Liver (tissue), 9 donors: Measurements from ENCODE around the gene FREM2. TPM values are rescaled to one million over a fixed set of nuclear protein-coding genes. Genes with fewer than 3 reads are reported as not detected.

ENCODE experiments used
- DNase-seq: peaks from one replicate; pipeline ENCODE4 v3.0.0-alpha.2; 2017; ENCODE audit warnings: low spot score
- H3K27ac ChIP-seq, 2 donors: one replicate each; pipeline ENCODE4 v1.7.0; 2013; ENCODE audit warnings: inconsistent platforms in 2 of 2, low read length in 2 of 2, control low read depth in 1 of 2, low read depth in 1 of 2, mild to moderate bottlenecking in 1 of 2
- H3K27me3 ChIP-seq, 4 donors: one replicate each; pipeline versions ENCODE4 v1.6.1 to v1.7.0; 2013; ENCODE audit warnings: low read length in 3 of 4, inconsistent platforms in 1 of 4, mild to moderate bottlenecking in 1 of 4, moderate library complexity in 1 of 4; ENCODE audit not compliant: control insufficient read depth in 4 of 4, insufficient read depth in 4 of 4
- H3K36me3 ChIP-seq, 4 donors: one replicate each; pipeline versions ENCODE4 v1.6.1 to v1.7.0; 2013; ENCODE audit warnings: low read length in 3 of 4, mild to moderate bottlenecking in 3 of 4, low read depth in 1 of 4, moderate library complexity in 1 of 4; ENCODE audit not compliant: control insufficient read depth in 4 of 4, insufficient read depth in 3 of 4
- H3K4me1 ChIP-seq, 4 donors: one replicate each; pipeline versions ENCODE4 v1.6.1 to v1.7.0; 2013; ENCODE audit warnings: low read length in 3 of 4, mild to moderate bottlenecking in 3 of 4, moderate library complexity in 1 of 4; ENCODE audit not compliant: control insufficient read depth in 4 of 4, insufficient read depth in 4 of 4
- H3K4me3 ChIP-seq, 3 donors: one replicate each; pipeline versions ENCODE4 v1.6.1 to v1.7.0; 2013; ENCODE audit warnings: low read length in 3 of 3, control low read depth in 1 of 3, low read depth in 1 of 3, mild to moderate bottlenecking in 1 of 3
- H3K9ac ChIP-seq, 2 donors: one replicate each; pipeline ENCODE4 v1.7.0; 2013; ENCODE audit warnings: low read length in 2 of 2, mild to moderate bottlenecking in 2 of 2, moderate library complexity in 2 of 2, control low read depth in 1 of 2, low read depth in 1 of 2
- H3K9me3 ChIP-seq, 4 donors: one replicate each; pipeline versions ENCODE4 v1.6.1 to v1.7.0; 2013; ENCODE audit warnings: low read length in 3 of 4; ENCODE audit not compliant: control insufficient read depth in 4 of 4
- CTCF ChIP-seq: fragments of 150-350 bp; IDR thresholded peaks from 2 replicates; pipeline ENCODE4 v1.5.1; 2017; ENCODE audit warnings: improper control_type of control experiment, low read depth, low read length; ENCODE audit not compliant: missing input control
- EGR1 ChIP-seq, 2 donors: IDR thresholded peaks; 2 replicates each; pipeline ENCODE4 v1.6.1; 2016 to 2018; ENCODE audit warnings: antibody characterized with exemption in 2 of 2, low read depth in 2 of 2
- FOXA1 ChIP-seq: IDR thresholded peaks from 2 replicates; pipeline ENCODE4 v1.6.1; 2016; ENCODE audit warnings: antibody characterized with exemption
- FOXA2 ChIP-seq: IDR thresholded peaks from 2 replicates; pipeline ENCODE4 v1.6.1; 2016; ENCODE audit warnings: antibody characterized with exemption
- GABPA ChIP-seq, 2 donors: IDR thresholded peaks in 1 of 2; conservative IDR thresholded peaks in 1 of 2; 2 replicates each; pipeline ENCODE4 v1.6.1; 2016; ENCODE audit warnings: antibody characterized with exemption in 2 of 2, mild to moderate bottlenecking in 1 of 2, moderate library complexity in 1 of 2
- HNF4A ChIP-seq, 2 donors: conservative IDR thresholded peaks; 2 replicates each; pipeline ENCODE4 v1.6.1; 2016; ENCODE audit warnings: antibody characterized with exemption in 2 of 2, mild to moderate bottlenecking in 2 of 2
- HNF4G ChIP-seq: IDR thresholded peaks from 2 replicates; pipeline ENCODE4 v1.6.1; 2016; ENCODE audit warnings: antibody characterized with exemption
- JUND ChIP-seq, 2 donors: IDR thresholded peaks; 2 replicates each; pipeline ENCODE4 v1.6.1; 2016; ENCODE audit warnings: antibody characterized with exemption in 2 of 2
- NR2F2 ChIP-seq: IDR thresholded peaks from 2 replicates; pipeline ENCODE4 v1.6.1; 2016; ENCODE audit warnings: antibody characterized with exemption
- RAD21 ChIP-seq, 2 donors: IDR thresholded peaks; 2 replicates each; pipeline ENCODE4 v1.6.1; 2016; ENCODE audit warnings: antibody characterized with exemption in 2 of 2, mild to moderate bottlenecking in 2 of 2
- REST ChIP-seq: IDR thresholded peaks from 2 replicates; pipeline ENCODE4 v1.6.1; 2016; ENCODE audit warnings: antibody characterized with exemption, mild to moderate bottlenecking
- RXRA ChIP-seq, 2 donors: IDR thresholded peaks; 2 replicates each; pipeline ENCODE4 v1.6.1; 2017 to 2018; ENCODE audit warnings: antibody characterized with exemption in 2 of 2, mild to moderate bottlenecking in 1 of 2
- SP1 ChIP-seq: IDR thresholded peaks from 2 replicates; pipeline ENCODE4 v1.6.1; 2018; ENCODE audit warnings: antibody characterized with exemption, mild to moderate bottlenecking
- TAF1 ChIP-seq: conservative IDR thresholded peaks from 2 replicates; pipeline ENCODE4 v1.6.1; 2016; ENCODE audit warnings: antibody characterized with exemption, mild to moderate bottlenecking
- YY1 ChIP-seq: IDR thresholded peaks from 2 replicates; pipeline ENCODE4 v1.6.1; 2016; ENCODE audit warnings: antibody characterized with exemption, mild to moderate bottlenecking
- WGBS: extraction: QIAGEN DNeasy Blood & Tissue Kit; methylation state at CpG from one replicate; pipeline ENCODE4 v1.1.7; 2013; 5-methylcytosine and 5-hydroxymethylcytosine counted together
- polyA plus RNA-seq, 2 donors: library from polyadenylated mRNA; stranded (reverse) in 1 of 2; unstranded in 1 of 2; fragments of 200-250 nt in 1 of 2; fragments of >200 nt in 1 of 2; fragmentation: Nextera tagmentation in 1 of 2; extraction: Ambion mirVana in 1 of 2; gene quantifications; one replicate each; pipeline versions ENCODE4 v1.2.1 to v1.2.3, GENCODE V29; 2013 to 2015
- total RNA-seq, 2 donors: library from RNA; depleted of rRNA; stranded (reverse); fragments of >200 nt; gene quantifications; one replicate each; pipeline ENCODE4 v1.2.3, GENCODE V29; 2014
- TF ChIP-seq, protein P1 (sequence below): IDR thresholded peaks from 2 replicates; pipeline ENCODE4 v1.6.1; 2016; ENCODE audit warnings: antibody characterized with exemption
- TF ChIP-seq, protein P2 (sequence below): IDR thresholded peaks from 2 replicates; pipeline ENCODE4 v1.6.1; 2016; ENCODE audit warnings: antibody characterized with exemption
- TF ChIP-seq, protein P3 (sequence below): IDR thresholded peaks from 2 replicates; pipeline ENCODE4 v1.6.1; 2016; ENCODE audit warnings: antibody characterized with exemption
- donor health status: healthy.
- donor health status: healthy.
- donor health status: healthy.
- donor health status: healthy.
- donor health status: healthy.

The FREM2 gene
- total and polyA plus RNA-seq, 4 donors: 0.17 to 1.7 (median 0.37) TPM

GRCh38 chr13:38755793-38756192 lies 68.9 kb downstream of the FREM2 start:
- H3K9ac ChIP-seq: no peak overlapping the region
- 83% methylated on average over 2 of the region's 2 CpGs for WGBS
- H3K4me3 ChIP-seq: no peak overlapping the region
- no peaks in the 10 kb centered on the region for H3K9me3 ChIP-seq
- TF ChIP-seq FOXA1 (no peak), REST (no peak), GABPA (IDR thresholded peaks at IDR 0.05 in 1 of 2, conservative IDR thresholded peaks at IDR 0.05 in 1 of 2) (no peak), SP1 (no peak), RAD21 (IDR thresholded peaks at IDR 0.05) (no peak), RXRA (IDR thresholded peaks at IDR 0.05) (no peak), CTCF (no peak), NR2F2 (no peak), HNF4A (conservative IDR thresholded peaks at IDR 0.05) (no peak), EGR1 (IDR thresholded peaks at IDR 0.05; ENCODE audit: low read depth in 2 of 2) (no peak), YY1 (no peak), FOXA2 (no peak), HNF4G (no peak), JUND (IDR thresholded peaks at IDR 0.05) (no peak), TAF1 (no peak)
- TF ChIP-seq, protein P1, sequence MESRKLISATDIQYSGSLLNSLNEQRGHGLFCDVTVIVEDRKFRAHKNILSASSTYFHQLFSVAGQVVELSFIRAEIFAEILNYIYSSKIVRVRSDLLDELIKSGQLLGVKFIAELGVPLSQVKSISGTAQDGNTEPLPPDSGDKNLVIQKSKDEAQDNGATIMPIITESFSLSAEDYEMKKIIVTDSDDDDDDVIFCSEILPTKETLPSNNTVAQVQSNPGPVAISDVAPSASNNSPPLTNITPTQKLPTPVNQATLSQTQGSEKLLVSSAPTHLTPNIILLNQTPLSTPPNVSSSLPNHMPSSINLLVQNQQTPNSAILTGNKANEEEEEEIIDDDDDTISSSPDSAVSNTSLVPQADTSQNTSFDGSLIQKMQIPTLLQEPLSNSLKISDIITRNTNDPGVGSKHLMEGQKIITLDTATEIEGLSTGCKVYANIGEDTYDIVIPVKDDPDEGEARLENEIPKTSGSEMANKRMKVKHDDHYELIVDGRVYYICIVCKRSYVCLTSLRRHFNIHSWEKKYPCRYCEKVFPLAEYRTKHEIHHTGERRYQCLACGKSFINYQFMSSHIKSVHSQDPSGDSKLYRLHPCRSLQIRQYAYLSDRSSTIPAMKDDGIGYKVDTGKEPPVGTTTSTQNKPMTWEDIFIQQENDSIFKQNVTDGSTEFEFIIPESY: no peak
- TF ChIP-seq, protein P2, sequence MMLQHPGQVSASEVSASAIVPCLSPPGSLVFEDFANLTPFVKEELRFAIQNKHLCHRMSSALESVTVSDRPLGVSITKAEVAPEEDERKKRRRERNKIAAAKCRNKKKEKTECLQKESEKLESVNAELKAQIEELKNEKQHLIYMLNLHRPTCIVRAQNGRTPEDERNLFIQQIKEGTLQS: no peak
- TF ChIP-seq, protein P3, sequence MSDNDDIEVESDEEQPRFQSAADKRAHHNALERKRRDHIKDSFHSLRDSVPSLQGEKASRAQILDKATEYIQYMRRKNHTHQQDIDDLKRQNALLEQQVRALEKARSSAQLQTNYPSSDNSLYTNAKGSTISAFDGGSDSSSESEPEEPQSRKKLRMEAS: no peak
- peaks cover 0 to 8% (median 0%) of the 10 kb centered on the region in 4 donors for H3K27me3 ChIP-seq
- DNase-seq: no peak
- H3K4me1 ChIP-seq: no peaks in the 10 kb centered on the region
- H3K36me3 ChIP-seq: no peaks in the 10 kb centered on the region
- H3K27ac ChIP-seq: no peak overlapping the region
